Bronchial epithelial cell (primary cell): Measurements from ENCODE around the gene RNF181. TPM values are rescaled to one million over a fixed set of nuclear protein-coding genes. Genes with fewer than 3 reads are reported as not detected.

ENCODE experiments used
- DNase-seq: peaks from one replicate; pipeline ENCODE4 v3.0.0-alpha.2; 2010; ENCODE audit warnings: low read depth
- FAIRE-seq: peaks from 2 replicates; lab custom pipeline; 2011; peaks lifted over from hg19 to GRCh38; lab: Jason Lieb, UNC
- H3K27me3 ChIP-seq: 2 replicates; pipeline ENCODE4 v1.5.1; 2011; ENCODE audit warnings: low read length; ENCODE audit not compliant: control insufficient read depth, insufficient read depth
- H3K36me3 ChIP-seq: 2 replicates; pipeline ENCODE4 v1.5.1; 2011; ENCODE audit warnings: low read length; ENCODE audit not compliant: control insufficient read depth, insufficient read depth
- H3K4me3 ChIP-seq: 2 replicates; pipeline ENCODE4 v1.5.1; 2011; ENCODE audit warnings: mild to moderate bottlenecking, low read depth, low read length, control low read depth
- total RNA-seq: library from RNA; depleted of rRNA; stranded (reverse); fragments of >200 nt; gene quantifications from 2 replicates; pipeline ENCODE4 v1.2.1, GENCODE V29; 2014
- TF ChIP-seq, protein P1 (sequence below): IDR thresholded peaks from 2 replicates; pipeline ENCODE4 v1.5.1; 2011; ENCODE audit warnings: mild to moderate bottlenecking, moderate library complexity, low read length, control low read depth, inconsistent platforms; ENCODE audit not compliant: insufficient read depth, severe bottlenecking

Gene RNF181
- total RNA-seq, 1 donor from 2014 or later: 240 TPM

DNA sequence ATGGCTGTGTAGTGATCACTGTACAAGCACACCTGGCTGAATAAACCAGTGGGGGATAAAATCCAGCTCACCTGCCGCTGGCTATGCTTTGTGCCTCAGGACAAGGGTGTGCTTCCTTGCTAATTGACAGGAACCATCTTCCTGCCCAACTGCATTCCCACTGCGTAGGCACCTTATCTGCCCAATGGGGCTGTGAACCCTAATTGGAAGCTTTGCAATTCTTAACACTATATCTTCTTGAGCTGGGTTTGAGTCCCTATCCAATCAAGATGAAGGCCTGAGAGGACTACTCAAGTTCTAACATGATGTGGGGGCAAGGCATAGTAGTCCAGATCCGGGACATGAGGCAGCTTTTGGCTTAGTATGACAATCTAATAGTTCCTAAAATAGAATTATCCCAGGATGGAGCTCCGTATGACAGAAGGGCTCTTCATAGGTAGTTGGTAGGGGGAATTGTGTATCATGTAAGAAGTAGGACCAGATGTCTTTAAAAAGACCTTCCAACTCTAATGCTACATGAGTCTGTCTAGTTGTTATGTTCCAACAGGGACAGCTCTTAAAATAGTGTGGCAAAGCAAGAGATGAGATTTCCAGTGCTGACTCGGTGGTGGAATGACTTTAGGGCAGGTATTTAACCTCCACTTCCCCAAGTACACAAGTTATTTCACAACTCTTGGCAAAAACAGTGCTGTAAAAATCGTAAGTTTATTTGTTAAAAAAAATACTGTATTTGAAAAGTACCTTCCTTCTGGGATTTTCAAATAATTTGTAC, 9.2 kb downstream of the RNF181 start:
- FAIRE-seq (no peak), DNase-seq (peak; percentile 42)
- peaks cover 9% of the 10 kb centered on the region for H3K36me3 ChIP-seq
- no peaks in the 10 kb centered on the region for H3K27me3 ChIP-seq
- TF ChIP-seq, protein P1, sequence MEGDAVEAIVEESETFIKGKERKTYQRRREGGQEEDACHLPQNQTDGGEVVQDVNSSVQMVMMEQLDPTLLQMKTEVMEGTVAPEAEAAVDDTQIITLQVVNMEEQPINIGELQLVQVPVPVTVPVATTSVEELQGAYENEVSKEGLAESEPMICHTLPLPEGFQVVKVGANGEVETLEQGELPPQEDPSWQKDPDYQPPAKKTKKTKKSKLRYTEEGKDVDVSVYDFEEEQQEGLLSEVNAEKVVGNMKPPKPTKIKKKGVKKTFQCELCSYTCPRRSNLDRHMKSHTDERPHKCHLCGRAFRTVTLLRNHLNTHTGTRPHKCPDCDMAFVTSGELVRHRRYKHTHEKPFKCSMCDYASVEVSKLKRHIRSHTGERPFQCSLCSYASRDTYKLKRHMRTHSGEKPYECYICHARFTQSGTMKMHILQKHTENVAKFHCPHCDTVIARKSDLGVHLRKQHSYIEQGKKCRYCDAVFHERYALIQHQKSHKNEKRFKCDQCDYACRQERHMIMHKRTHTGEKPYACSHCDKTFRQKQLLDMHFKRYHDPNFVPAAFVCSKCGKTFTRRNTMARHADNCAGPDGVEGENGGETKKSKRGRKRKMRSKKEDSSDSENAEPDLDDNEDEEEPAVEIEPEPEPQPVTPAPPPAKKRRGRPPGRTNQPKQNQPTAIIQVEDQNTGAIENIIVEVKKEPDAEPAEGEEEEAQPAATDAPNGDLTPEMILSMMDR: no peak
- H3K4me3 ChIP-seq: no peak overlapping the region

DNA sequence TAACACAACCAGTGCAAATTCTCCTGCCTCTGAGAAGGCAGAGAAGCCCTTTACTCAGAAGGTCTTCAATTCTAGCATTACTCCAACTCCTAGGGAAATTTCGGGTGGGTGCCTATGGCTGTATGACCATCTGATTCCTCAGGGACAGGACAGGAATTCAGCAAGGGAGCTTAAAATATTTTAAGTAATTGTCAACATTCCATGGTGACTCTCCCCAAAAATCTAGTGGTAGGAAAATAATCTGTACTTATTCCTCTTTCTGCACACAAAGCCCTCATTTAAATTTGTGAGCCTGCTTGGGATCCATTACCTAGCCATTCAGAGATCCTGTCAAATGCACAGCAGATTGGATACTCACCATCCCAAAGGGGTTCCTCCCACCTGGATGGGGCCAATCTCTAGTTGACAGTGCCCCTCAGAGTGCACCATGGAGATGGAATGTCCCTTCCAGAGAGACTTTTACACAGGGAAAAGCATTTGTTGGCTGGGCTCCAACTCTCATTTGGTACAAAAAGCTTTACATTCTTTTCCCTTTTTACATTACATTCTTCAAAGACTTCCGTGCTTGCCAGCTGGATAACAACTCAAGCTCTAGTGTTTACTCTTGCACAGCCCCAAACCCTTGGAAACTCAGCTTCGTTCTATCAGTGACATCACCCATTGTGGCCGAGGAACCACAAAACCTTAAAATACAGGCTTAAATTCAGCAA, 10.0 kb downstream of the RNF181 start:
- no peak overlapping the region for H3K4me3 ChIP-seq
- peaks cover 10% of the 10 kb centered on the region for H3K36me3 ChIP-seq
- TF ChIP-seq, protein P1: no peak
- FAIRE-seq (no peak), DNase-seq (no peak)
- no peaks in the 10 kb centered on the region for H3K27me3 ChIP-seq

- Histone ChIP-seq H3K4me3 (no peak overlapping the region), H3K36me3 (peaks cover 9% of the 10 kb centered on the region), H3K27me3 (no peaks in the 10 kb centered on the region)
- DNase-seq (peak; percentile 43), FAIRE-seq (no peak)
- TF ChIP-seq, protein P1: no peak
Observed at GRCh38 chr2:85606116-85606455, 10.5 kb downstream of the RNF181 start.

GRCh38 chr2:85607268-85608215, 12.0 kb downstream of the RNF181 start:
- no peak for FAIRE-seq
- Histone ChIP-seq H3K27me3 (no peaks in the 10 kb centered on the region), H3K4me3 (no peak overlapping the region), H3K36me3 (peaks cover 9% of the 10 kb centered on the region)
- TF ChIP-seq, protein P1: no peak
- no peak for DNase-seq

- DNase-seq (no peak), FAIRE-seq (no peak)
- no peaks in the 10 kb centered on the region for H3K27me3 ChIP-seq
- TF ChIP-seq, protein P1: no peak
- peak overlapping the region; percentile 82 for H3K4me3 ChIP-seq
- H3K36me3 ChIP-seq: peaks cover 9% of the 10 kb centered on the region
Observed at GRCh38 chr2:85611217-85611704, 15.7 kb downstream of the RNF181 start.
